Liver (tissue), 3 donors: Measurements from ENCODE around the gene APBA2.

Experiments used
- HNF4G ChIP-seq: IDR thresholded peaks from 2 replicates; pipeline ENCODE4 v1.6.1; 2016; ENCODE audit warnings: antibody characterized with exemption
- RAD21 ChIP-seq, 2 donors: IDR thresholded peaks; 2 replicates each; pipeline ENCODE4 v1.6.1; 2016; ENCODE audit warnings: antibody characterized with exemption in 2 of 2, mild to moderate bottlenecking in 2 of 2
- RXRA ChIP-seq, 2 donors: IDR thresholded peaks; 2 replicates each; pipeline ENCODE4 v1.6.1; 2017 to 2018; ENCODE audit warnings: antibody characterized with exemption in 2 of 2, mild to moderate bottlenecking in 1 of 2
- SP1 ChIP-seq: IDR thresholded peaks from 2 replicates; pipeline ENCODE4 v1.6.1; 2018; ENCODE audit warnings: antibody characterized with exemption, mild to moderate bottlenecking
- TAF1 ChIP-seq: conservative IDR thresholded peaks from 2 replicates; pipeline ENCODE4 v1.6.1; 2016; ENCODE audit warnings: antibody characterized with exemption, mild to moderate bottlenecking
- TF ChIP-seq, protein P1 (sequence below): IDR thresholded peaks from 2 replicates; pipeline ENCODE4 v1.6.1; 2016; ENCODE audit warnings: antibody characterized with exemption
- TF ChIP-seq, protein P2 (sequence below): fragments of 150-350 bp; IDR thresholded peaks from 2 replicates; pipeline ENCODE4 v1.5.1; 2017; ENCODE audit warnings: improper control_type of control experiment, low read depth, low read length; ENCODE audit not compliant: missing input control
- TF ChIP-seq, protein P3 (sequence below): IDR thresholded peaks from 2 replicates; pipeline ENCODE4 v1.6.1; 2016; ENCODE audit warnings: antibody characterized with exemption, mild to moderate bottlenecking
- TF ChIP-seq, protein P4 (sequence below): IDR thresholded peaks from 2 replicates; pipeline ENCODE4 v1.6.1; 2016; ENCODE audit warnings: antibody characterized with exemption
- TF ChIP-seq, protein P5 (sequence below): IDR thresholded peaks from 2 replicates; pipeline ENCODE4 v1.6.1; 2016; ENCODE audit warnings: antibody characterized with exemption
- donor health status: healthy.
- donor health status: healthy.

DNA sequence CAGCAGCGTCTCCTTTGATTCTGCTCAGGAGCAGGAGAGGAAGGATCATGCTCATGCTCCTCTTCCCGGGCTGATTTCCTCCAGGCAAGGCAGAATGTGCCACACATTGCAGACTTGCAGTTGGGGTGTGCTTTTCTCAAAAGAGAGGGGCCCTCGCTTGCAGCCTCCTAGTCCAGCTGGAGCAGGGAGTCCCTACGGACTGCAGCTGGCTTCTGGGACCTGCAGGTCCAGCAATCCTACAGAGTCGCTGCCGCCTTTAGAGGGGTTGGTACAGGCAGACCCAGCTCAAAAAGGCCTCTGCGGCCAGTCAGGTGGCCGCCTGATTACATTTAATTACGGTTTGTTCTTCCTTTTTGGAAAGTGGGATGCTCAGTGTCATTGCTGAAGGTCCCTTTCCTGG lies 210.0 kb downstream of the APBA2 start:
- TF ChIP-seq, protein P1, sequence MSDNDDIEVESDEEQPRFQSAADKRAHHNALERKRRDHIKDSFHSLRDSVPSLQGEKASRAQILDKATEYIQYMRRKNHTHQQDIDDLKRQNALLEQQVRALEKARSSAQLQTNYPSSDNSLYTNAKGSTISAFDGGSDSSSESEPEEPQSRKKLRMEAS = no peak
- no peak for TF ChIP-seq RAD21 (IDR thresholded peaks at IDR 0.05)
- TF ChIP-seq, protein P2, sequence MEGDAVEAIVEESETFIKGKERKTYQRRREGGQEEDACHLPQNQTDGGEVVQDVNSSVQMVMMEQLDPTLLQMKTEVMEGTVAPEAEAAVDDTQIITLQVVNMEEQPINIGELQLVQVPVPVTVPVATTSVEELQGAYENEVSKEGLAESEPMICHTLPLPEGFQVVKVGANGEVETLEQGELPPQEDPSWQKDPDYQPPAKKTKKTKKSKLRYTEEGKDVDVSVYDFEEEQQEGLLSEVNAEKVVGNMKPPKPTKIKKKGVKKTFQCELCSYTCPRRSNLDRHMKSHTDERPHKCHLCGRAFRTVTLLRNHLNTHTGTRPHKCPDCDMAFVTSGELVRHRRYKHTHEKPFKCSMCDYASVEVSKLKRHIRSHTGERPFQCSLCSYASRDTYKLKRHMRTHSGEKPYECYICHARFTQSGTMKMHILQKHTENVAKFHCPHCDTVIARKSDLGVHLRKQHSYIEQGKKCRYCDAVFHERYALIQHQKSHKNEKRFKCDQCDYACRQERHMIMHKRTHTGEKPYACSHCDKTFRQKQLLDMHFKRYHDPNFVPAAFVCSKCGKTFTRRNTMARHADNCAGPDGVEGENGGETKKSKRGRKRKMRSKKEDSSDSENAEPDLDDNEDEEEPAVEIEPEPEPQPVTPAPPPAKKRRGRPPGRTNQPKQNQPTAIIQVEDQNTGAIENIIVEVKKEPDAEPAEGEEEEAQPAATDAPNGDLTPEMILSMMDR = no peak
- TF ChIP-seq TAF1 = no peak
- TF ChIP-seq, protein P3, sequence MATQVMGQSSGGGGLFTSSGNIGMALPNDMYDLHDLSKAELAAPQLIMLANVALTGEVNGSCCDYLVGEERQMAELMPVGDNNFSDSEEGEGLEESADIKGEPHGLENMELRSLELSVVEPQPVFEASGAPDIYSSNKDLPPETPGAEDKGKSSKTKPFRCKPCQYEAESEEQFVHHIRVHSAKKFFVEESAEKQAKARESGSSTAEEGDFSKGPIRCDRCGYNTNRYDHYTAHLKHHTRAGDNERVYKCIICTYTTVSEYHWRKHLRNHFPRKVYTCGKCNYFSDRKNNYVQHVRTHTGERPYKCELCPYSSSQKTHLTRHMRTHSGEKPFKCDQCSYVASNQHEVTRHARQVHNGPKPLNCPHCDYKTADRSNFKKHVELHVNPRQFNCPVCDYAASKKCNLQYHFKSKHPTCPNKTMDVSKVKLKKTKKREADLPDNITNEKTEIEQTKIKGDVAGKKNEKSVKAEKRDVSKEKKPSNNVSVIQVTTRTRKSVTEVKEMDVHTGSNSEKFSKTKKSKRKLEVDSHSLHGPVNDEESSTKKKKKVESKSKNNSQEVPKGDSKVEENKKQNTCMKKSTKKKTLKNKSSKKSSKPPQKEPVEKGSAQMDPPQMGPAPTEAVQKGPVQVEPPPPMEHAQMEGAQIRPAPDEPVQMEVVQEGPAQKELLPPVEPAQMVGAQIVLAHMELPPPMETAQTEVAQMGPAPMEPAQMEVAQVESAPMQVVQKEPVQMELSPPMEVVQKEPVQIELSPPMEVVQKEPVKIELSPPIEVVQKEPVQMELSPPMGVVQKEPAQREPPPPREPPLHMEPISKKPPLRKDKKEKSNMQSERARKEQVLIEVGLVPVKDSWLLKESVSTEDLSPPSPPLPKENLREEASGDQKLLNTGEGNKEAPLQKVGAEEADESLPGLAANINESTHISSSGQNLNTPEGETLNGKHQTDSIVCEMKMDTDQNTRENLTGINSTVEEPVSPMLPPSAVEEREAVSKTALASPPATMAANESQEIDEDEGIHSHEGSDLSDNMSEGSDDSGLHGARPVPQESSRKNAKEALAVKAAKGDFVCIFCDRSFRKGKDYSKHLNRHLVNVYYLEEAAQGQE = no peak
- TF ChIP-seq SP1 = no peak
- TF ChIP-seq HNF4G = no peak
- TF ChIP-seq, protein P4, sequence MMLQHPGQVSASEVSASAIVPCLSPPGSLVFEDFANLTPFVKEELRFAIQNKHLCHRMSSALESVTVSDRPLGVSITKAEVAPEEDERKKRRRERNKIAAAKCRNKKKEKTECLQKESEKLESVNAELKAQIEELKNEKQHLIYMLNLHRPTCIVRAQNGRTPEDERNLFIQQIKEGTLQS = no peak
- no peak for TF ChIP-seq RXRA (IDR thresholded peaks at IDR 0.05)
- TF ChIP-seq, protein P5, sequence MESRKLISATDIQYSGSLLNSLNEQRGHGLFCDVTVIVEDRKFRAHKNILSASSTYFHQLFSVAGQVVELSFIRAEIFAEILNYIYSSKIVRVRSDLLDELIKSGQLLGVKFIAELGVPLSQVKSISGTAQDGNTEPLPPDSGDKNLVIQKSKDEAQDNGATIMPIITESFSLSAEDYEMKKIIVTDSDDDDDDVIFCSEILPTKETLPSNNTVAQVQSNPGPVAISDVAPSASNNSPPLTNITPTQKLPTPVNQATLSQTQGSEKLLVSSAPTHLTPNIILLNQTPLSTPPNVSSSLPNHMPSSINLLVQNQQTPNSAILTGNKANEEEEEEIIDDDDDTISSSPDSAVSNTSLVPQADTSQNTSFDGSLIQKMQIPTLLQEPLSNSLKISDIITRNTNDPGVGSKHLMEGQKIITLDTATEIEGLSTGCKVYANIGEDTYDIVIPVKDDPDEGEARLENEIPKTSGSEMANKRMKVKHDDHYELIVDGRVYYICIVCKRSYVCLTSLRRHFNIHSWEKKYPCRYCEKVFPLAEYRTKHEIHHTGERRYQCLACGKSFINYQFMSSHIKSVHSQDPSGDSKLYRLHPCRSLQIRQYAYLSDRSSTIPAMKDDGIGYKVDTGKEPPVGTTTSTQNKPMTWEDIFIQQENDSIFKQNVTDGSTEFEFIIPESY = no peak
